ENCODE data around the gene DDIAS. TPM values are rescaled to one million over a fixed set of nuclear protein-coding genes. Genes with fewer than 3 reads are reported as not detected.

Gene DDIAS
- total and polyA plus RNA-seq, 9 of the 15 experiments (the other 6 are each of a cell fraction or from before 2014, with no cell fraction given), result 9.4 to 27.2 (median 23.3) TPM

- no peak for TF ChIP-seq CHAMP1 (IDR thresholded peaks at IDR 0.05)
- no peak for TF ChIP-seq KDM2B (CRISPR knock-in tag; IDR thresholded peaks at IDR 0.05)
- TF ChIP-seq IRF1 (CRISPR knock-in tag; IDR thresholded peaks at IDR 0.05; ENCODE audit: borderline replicate concordance), result no peak
- no peak for TF ChIP-seq XRCC5 (IDR thresholded peaks at IDR 0.05; ENCODE audit: low read depth, low read length)
- no peak for TF ChIP-seq TAF9B (IDR thresholded peaks at IDR 0.05; ENCODE audit: partially characterized antibody)
- TF ChIP-seq TRIM25 (IDR thresholded peaks at IDR 0.05; ENCODE audit: borderline replicate concordance), result no peak
- peak in 1 of 3 experiments; percentile 46 for TF ChIP-seq YY1 (IDR thresholded peaks at IDR 0.05; ENCODE audit: borderline replicate concordance in 1 of 3, control insufficient read depth in 1 of 3, extremely low read depth in 1 of 3, insufficient read depth in 3 of 3, insufficient read length in 1 of 3, insufficient replicate concordance in 2 of 3, low read depth in 1 of 3, low read length in 2 of 3)
- no peak for TF ChIP-seq RB1 (IDR thresholded peaks at IDR 0.05; ENCODE audit: low read depth)
- TF ChIP-seq RFX1 (IDR thresholded peaks at IDR 0.05), result peak; percentile 74
- TF ChIP-seq RBM39 (optimal IDR thresholded peaks at IDR 0.05; ENCODE audit: low read depth, low read length), result no peak
- no peak for TF ChIP-seq HNRNPUL1 (IDR thresholded peaks at IDR 0.05; ENCODE audit: low read length)
- TF ChIP-seq RNF219 (CRISPR knock-in tag; IDR thresholded peaks at IDR 0.05), result no peak
- no peak for TF ChIP-seq ZMIZ1 (IDR thresholded peaks at IDR 0.05; ENCODE audit: low read depth in 2 of 2, low read length in 2 of 2)
- TF ChIP-seq ESRRA (IDR thresholded peaks at IDR 0.05; ENCODE audit: borderline replicate concordance, low read depth), result peak; percentile 73
Observed at GRCh38 chr11:82909015-82909640, 7.6 kb downstream of the DDIAS start (continued).
